AG09309 (cell line): Measurements from ENCODE around the gene NAB1.
"Not testable (repeated sequence)": the region's sequence is repeated elsewhere in the genome, so short reads cannot be mapped to it uniquely, and the experiment has no call there.

Source experiments
- DNase-seq: peaks from one replicate; pipeline ENCODE4 v3.0.0-alpha.2; 2010; ENCODE audit warnings: low read depth
- H3K4me3 ChIP-seq: 2 replicates; pipeline ENCODE4 v1.5.1; 2011; ENCODE audit warnings: mild to moderate bottlenecking, low read depth, low read length, moderate library complexity; ENCODE audit not compliant: control insufficient read depth
- TF ChIP-seq, protein P1 (sequence below): IDR thresholded peaks from 2 replicates; pipeline ENCODE4 v1.5.1; 2011; ENCODE audit warnings: mild to moderate bottlenecking, low read depth, low read length, inconsistent platforms; ENCODE audit not compliant: insufficient read depth, control insufficient read depth; ENCODE audit errors: missing control alignments

Gene NAB1

DNA sequence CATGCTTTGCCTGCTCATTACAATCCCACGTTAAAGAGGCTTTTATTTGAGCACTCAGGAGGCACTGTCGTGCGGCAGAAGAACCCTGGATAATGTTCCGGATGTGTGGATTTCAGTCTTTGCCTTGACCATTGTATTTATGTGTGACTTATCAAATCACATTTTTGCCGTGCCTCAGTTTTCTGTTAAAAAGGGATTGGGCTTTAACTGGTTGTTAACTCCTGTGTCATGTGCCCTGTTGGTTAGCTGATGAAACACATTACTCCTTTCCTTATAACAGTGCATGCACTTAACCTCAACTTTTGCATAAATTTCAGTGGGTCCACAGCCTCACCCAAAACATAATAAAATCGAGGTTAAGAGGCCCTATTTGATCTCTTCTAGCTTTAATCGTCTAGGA is 52.7 kb downstream of the NAB1 start:
- no peak for DNase-seq
- H3K4me3 ChIP-seq = no peak overlapping the region
- TF ChIP-seq, protein P1, sequence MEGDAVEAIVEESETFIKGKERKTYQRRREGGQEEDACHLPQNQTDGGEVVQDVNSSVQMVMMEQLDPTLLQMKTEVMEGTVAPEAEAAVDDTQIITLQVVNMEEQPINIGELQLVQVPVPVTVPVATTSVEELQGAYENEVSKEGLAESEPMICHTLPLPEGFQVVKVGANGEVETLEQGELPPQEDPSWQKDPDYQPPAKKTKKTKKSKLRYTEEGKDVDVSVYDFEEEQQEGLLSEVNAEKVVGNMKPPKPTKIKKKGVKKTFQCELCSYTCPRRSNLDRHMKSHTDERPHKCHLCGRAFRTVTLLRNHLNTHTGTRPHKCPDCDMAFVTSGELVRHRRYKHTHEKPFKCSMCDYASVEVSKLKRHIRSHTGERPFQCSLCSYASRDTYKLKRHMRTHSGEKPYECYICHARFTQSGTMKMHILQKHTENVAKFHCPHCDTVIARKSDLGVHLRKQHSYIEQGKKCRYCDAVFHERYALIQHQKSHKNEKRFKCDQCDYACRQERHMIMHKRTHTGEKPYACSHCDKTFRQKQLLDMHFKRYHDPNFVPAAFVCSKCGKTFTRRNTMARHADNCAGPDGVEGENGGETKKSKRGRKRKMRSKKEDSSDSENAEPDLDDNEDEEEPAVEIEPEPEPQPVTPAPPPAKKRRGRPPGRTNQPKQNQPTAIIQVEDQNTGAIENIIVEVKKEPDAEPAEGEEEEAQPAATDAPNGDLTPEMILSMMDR = no peak

DNA sequence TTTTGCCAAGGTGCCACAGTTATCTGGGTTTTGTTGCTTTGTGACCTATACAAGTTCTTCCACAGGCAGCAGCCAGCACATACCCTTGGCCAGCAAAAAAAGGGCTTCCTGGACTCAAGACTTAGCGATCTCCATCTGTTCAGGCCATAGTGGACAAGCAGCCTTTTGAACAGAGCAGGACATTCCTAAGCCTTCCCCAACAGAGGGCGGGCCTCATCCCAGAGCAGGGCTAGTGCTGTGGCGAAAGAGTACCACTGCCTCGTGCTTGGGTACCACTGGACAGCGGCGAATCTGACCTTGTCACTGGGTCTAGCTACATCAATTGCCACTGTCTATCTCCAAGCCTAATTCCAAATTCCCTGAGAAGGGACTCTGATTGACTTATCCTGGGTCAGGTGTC is 56.4 kb downstream of the NAB1 start:
- H3K4me3 ChIP-seq = no peak overlapping the region
- no peak for DNase-seq
- TF ChIP-seq, protein P1 = no peak

DNA sequence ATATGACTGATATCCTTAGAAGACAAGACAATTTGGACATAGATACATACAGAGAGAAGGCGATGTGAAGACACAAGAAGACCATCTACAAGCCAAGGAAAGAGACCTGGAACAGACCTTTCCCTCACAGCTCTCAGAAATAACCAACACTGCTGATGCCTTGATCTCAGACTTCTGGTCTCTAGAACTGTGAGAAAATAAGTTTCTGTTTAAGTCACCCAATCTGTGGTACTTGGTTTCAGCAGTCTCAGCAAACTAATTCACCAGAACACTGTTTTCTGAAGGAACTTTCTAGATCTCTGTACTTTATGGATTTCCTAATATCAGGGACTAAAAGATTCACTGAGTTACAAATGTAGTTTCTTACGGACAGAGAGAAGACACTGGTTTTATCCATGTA is 58.8 kb downstream of the NAB1 start:
- no peak for DNase-seq
- TF ChIP-seq, protein P1 = no peak
- no peak overlapping the region for H3K4me3 ChIP-seq

DNA sequence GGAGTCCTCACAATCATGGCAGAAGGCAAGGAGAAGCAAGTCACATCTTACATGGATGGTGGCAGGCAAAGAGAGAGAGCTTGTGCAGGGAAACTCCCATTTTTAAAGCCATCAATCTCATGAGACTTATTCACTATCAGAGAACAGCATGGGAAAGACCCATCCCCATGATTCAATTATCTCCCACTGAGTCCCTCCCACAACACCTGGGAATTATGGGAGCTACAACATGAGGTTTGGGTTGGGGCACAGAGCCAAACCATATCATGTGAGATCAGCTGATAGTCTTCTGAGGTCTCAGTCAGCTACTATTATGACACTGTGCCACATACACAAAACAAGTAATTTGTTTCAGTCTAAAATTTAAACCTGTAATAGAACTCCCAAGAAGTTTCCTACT is 59.8 kb downstream of the NAB1 start:
- DNase-seq, H3K4me3 ChIP-seq: not testable (repeated sequence)

DNA sequence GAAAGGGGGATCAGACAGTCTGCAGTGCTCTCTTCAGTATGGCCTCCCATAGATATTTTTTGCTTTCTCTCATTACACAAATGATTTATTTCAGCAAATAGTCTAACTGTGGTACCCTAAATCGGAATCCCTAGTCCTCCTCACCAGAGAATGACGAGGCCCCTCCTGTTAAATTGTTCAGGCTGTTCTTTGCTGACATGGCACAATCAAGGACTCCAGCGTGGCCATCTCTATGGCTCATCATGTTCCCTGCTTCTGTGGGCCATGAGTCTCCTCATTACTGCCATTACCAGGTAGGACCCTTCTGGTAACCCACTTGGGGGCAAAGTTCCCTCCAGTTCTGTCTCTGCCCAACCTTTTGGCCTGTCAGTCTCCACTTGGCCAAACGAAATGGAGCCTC is 62.2 kb downstream of the NAB1 start:
- TF ChIP-seq, protein P1 = no peak
- no peak for DNase-seq
- no peak overlapping the region for H3K4me3 ChIP-seq

DNA sequence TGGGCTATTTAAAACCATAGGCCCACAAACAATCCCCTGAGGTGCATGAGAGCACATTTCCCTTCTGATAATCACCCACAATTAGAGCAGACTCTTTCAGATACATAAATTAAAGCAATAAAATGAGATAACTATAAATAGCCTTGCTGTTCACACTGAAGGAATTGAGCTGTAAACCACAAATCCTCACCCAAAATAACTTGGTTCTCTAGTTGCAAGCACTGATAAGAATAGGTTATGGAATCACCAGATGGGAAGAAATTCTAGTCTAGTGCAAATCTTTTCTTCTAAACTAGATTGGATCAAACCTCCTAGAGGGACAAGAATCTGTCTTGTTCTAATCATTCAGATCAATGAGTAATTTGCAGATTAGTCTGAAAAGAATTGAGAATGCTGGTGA is 64.6 kb downstream of the NAB1 start:
- DNase-seq = peak; percentile 18
- TF ChIP-seq, protein P1 = no peak
- no peak overlapping the region for H3K4me3 ChIP-seq

DNA sequence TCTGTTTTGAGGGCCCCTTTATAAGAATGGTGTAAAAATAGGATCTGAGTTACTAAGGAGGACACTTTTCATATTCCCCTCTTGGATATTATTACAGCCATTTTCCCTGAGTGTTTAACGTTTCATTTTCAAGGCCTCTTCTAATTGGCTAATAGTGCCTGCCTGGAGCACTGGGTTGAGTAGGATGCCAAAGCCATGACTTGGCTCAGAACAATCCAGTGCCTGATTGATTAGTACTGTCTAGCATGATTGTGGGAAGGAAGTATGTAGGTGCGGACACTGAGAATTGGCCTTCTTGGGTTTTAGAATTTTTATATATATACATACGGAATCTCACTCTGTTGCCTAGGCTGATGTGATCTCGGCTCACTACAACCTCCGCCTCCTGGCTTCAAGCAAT is 66.1 kb downstream of the NAB1 start:
- H3K4me3 ChIP-seq = no peak overlapping the region
- no peak for DNase-seq
- TF ChIP-seq, protein P1 = no peak
